Stimulated activated CD4-positive, alpha-beta T cell treated with anti-CD3 and anti-CD28 coated beads, Interleukin-2, amount 100 ng/mL, for 48 hours (primary cell): ENCODE measurements around the gene C14orf132.
"Not testable (repeated sequence)": the region's sequence is repeated elsewhere in the genome, so short reads cannot be mapped to it uniquely, and the experiment has no call there.

ENCODE experiments used
- DNase-seq, 2 donors: peaks; one replicate each; pipeline ENCODE4 v3.0.0-alpha.2; 2020

Gene C14orf132

DNA sequence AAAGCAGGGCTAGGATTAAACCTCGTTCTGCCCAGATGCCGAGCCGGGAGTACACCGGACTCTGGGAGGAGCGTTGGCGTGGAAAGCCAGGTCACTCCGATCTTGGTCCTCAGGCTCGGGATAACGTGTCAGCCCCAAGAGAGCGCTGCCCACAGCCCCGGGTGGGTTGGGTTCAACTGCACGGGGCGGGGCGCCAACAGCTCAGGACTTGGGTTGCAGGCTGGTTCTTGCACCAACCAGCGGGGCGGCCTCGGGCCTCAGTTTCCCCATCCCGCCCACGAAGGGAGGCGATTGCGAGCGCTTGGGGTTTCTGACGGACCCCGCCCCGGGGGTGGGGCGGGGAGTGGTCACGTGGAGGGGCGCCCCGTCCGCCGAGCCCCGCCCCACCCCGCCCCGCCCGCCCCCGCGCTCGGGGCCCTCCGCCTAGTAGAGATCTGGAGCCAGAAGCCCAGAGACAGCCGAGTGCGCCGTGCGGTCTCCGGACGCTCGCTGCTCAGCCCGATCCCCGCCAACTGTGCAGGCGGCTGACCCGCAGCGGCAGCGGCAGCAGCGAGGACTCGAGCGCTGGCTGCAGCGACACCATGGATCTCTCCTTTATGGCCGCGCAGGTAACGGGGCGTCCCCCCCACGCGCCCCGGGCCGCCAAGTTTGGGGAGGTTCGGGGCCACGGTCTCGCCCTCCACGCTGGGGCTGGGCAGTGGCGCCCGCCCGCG, at the start of gene C14orf132:
TSS of gene C14orf132 (plus strand) at position 443 of the 713 bp plus-strand sequence. CDS start at position 582, 139 bp downstream.
- DNase-seq = peak; percentile 52 to 53

DNA sequence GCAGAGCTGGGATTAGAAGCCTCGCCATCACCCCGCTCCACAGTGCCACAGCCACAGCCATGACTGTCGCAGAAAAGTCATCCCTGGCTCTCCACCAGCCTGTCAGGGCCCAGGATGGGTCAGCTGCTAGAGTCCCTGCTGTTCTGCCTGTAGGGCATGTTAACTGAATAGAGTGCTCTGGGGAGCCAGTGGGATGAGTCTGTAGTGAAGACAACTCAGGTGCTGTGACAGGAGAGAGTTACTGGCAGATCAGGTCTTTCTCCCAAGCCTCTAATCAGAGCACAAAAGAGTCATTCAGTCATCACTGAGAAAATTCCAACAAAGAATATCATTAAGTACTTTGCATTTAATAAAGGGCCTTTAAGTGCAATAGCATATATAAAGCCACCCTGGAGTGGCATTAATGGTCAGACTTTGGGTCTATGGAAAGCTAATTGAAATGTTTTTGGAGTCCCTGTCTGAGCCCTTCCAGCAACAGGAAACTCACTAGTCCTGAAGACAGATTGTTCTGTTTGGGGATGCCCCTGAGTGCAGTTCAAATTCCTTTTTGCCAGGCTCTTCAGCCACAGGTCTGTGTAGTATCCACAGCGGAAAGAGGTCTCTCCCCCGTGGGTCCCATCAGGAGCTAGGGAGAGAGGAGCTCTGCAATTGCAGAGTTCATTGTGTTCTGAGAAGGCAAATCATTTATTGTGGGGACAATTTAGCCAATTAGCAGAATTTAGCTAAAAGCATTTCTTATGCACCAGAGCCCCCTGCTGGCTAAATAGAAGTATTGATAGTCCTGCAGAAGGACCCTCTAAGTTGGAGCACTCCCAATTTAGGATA, 45.2 kb upstream of the C14orf132 start:
- DNase-seq = peak; percentile 16 to 20

DNA sequence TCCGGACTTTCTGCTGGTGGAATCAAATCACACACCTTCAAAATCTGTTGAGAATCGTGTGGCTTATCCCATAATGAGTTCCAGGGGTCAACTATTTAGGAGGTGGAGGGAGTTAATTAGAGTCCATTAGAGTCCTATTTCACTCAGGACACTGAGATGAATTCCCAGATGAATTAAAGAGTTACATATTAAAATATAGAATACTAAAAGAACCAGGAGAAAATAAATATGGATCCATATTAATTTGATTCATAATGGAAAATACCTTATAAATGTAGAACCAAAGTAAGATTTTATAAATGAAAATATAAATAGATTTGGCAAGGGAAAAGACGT, 44.6 kb upstream of the C14orf132 start:
- no peak for DNase-seq

DNA sequence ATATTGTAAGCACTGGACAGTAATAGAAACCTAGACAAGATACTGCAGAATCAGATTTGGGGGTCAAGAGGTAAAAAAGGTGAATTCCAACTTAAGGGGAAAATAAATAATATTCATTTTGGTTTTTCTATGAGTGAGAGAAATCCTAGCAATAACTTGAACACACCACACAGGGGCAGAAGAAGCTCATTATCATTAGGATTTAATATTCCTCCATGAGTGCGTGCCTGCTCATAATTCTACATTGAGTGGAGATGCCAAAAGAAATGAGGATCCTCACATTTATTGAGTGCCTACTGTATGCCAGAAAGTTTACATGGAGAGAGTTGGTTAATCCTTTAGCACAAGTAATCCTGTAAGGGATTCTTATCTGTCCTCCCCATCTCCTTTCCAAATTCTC, 40.5 kb upstream of the C14orf132 start:
- DNase-seq = no peak

DNA sequence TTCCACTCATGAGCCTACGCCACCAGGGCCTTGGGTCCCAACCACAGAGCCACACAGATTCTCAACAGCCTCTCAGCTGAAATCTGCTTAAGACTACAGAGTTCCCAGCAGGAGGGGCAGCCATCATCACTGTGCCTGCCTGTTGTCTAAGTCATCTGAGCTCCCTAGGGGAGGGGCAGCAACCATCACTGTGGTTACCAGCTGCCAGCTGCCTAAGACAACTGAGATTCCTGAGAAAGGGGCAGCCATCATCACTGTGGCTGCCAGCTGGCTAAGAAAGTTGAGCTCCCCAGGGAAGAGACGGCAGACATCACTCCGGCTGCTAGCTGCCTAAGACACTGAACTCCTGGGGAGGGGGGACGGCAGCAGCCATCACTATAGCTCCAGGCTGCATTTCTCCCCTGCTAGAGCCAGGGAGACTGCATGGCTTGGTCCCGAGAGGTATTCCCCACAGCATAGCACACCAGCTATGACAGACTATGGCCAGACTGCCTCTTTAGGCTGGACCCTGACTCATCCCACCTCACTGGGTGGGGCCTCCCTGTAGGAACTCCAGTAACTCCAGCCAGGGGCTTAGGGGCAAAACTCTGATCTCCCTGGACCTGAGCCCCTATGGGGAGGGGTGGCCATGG, 37.2 kb upstream of the C14orf132 start:
- DNase-seq = no peak

DNA sequence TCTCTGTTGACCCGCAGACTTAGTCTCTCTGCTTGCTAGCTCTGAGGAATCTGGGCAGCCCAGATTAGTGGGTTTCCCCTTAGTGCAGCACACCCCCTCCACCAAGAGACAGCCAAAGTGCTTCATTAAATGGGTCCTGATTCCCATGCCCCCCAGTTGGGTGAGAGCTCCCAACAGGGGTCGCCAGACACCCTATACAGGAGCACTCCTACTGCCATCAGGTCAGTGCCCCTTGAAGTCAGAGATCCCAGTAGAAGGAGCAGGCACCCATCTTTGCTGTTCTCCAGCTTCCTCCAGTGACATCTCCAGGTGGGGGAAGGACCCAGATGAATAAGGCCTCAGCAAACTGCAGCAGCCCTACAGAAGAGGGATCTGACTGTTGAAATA, 36.7 kb upstream of the C14orf132 start:
- no peak for DNase-seq

DNA sequence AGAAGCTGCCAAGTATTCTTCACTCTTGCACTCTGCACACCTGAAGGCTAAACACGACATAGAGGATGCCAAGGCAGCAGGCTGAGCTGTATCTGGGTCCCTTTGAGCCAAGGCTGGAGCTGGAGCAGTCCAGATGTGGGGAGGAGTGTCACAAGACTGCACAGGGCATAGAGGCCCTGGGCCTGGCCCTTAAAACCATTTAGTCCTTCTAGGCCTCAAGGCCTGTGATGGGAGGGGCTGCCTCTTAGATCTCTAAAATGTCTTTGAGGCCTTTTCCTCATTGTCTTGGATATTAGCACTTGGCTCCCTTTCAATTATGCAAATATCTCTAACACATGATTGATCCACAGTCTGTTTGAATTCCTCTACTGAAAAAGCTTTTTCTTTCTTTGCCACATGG, 28.0 kb upstream of the C14orf132 start:
- DNase-seq = no peak

DNA sequence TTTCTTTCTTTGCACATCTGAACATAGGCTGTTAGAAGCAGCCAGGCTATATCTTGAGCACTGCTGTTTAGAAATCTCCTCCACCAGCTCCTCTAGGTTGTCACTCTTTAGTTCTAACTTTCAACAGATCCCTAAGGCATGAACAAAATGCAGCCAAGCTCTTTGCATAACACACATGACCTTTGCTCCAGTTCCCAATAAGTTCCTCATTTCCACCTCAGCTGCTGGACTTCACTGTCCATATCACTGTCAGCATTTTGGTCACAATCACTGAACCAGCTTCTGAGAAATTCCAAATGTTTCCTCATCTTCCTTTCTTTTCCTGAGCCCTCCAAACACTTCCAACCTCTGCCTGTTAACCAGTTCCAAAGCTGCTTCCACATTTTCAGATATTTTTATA, 27.6 kb upstream of the C14orf132 start:
- no peak for DNase-seq

DNA sequence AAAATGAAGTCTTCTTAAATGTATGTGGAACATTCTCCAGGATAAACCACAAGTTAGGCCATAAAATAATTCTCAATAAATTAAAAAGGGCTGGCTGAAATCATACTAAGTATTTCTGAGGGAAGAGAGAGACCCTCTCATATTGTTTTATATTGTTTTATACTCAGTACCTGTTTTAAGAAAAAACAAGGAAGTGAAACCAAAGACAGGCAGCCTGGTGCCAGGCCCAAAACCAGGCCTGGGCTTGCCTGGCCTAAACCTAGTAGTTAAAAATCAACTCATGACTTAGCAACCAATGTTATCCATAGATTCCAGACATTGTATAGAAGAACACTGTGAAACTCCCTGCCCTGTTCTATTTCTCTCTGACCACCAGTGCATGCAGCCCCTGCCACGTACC, 26.4 kb upstream of the C14orf132 start:
- DNase-seq = not testable (repeated sequence)

DNA sequence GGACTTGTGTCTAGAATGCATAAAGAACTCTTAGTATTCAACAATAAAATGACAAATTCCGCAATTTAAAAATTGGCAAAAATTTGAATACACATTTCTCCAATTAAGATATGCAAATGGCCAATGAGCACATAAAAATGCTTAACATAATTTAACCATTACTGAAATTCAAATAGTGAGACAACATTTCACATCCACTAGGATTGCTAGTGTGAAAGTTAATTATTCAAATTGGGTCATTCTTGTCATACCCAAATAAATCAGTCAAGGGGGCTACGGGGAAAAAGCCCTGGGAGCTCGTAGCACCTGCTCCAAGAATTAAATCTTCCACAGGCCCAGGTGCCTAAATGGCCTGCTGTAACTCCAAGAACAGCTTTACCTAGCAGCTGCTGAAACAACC, 25.0 kb upstream of the C14orf132 start:
- DNase-seq = no peak

DNA sequence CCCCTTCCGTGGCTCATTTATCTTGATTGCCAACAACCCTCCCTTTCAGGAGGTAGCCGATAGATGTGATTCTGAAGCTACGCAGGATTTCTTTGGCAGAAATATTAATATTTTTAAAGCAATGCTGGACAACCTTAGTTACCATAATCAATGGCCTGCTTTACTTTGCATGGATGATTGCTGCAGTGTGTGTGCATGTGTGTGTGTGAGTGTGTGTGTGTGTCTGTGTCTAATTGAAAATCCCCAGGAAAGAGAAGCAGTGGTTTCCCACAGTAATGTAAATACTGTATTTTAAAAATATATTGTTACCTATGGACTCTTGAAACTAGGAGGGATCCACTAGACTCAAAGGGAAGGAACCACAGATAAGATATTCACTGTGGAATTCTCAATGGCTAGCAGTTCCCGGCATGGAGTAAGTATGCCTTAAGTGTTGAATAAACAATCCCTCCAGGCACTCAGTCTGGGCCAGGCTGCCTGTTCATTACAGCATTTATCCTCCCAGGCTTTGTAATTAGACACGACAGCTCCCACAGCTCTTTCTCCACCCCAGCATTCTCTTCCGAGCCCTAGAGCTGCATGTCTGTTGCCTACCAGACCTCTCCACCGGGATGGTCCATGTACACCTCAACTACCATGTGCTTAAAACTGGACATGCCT, 22.5 kb upstream of the C14orf132 start:
- DNase-seq = no peak

DNA sequence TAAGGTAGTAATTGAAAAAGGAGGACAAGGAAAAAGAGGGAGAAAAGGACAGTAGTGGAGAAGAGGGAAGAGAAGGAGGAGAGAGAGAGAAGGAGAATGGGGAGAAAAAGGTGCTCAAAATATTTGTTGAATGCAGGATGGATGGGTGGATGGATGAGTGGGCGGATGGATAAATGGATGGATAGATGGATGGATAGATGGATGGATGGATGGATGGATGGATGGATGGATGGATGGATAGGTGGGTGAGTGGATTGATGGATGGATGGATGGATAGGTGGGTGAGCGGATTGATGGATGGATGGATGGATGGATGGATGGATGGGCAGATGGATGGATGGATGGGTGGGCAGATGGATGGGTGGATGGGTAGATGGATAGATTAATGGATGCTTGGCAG, 21.3 kb upstream of the C14orf132 start:
- no peak for DNase-seq

DNA sequence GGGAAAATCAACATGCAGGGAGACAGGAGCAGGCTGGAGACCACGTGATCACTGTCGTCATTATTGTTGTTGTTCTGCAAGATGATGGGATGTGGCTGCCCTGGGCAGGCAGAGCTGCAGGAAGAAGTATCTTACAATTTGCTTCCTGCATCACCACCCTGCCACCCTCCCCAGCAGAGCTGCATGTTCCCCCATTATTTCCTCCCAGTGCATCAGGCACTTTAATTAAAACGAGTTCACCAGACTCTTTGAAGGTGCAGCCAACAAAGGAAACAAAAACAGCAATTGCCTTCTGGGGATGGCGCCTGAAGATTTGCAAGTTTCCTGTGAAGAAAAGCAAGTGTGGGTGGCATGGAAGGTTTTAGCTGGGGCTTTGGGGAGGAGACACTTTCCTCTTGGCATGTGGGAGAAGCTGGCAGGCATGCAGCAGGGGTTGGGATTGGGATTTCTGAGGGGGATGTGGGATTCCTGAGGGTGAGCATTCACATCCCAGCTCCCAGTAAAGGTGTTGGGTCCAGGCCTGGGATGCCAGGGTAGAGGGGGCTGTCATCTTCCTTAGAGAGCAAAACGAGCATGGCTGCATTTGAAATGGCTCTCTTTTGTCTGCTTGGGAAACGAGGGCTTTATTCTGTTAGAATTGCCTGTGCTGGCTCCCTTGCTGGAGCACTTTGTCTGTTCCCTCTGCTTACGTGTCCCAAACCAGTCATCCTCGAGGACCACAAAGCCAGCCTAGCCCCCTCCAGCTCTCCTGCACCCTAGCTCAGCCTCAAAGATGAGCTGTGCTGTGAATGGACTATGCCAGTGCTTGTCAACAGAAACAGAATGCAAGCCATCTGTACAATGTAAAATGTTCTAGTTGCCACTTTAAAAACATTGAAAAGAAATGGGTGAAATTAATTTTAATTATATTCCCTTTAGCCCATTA, 11.5 kb upstream of the C14orf132 start:
- no peak for DNase-seq

DNA sequence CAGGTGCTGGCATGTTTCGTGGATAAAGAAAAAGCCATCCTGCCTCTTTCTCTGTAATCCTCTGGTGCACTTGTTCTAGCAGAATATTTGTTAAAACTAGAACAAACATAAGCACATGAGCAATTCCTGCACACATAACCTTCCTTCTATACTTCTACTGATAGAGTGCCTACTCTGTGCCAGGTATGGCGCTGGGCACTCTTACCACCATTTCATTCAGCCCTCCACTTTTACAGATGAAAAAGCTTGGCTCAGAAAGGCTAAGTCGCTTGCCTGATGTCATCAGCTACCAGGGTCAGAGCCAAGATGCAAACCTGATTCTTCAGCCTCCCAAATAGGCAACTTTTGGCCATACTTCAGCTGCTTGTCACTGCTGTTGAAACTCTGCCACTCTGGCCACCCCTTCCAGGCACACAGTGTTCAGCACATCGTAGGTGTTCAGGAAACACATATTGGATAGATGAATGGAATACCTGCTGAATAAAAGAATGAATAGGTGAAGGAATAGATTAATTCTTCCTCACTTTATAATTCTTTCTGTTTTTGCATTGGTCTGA, 10.0 kb upstream of the C14orf132 start:
- no peak for DNase-seq

DNA sequence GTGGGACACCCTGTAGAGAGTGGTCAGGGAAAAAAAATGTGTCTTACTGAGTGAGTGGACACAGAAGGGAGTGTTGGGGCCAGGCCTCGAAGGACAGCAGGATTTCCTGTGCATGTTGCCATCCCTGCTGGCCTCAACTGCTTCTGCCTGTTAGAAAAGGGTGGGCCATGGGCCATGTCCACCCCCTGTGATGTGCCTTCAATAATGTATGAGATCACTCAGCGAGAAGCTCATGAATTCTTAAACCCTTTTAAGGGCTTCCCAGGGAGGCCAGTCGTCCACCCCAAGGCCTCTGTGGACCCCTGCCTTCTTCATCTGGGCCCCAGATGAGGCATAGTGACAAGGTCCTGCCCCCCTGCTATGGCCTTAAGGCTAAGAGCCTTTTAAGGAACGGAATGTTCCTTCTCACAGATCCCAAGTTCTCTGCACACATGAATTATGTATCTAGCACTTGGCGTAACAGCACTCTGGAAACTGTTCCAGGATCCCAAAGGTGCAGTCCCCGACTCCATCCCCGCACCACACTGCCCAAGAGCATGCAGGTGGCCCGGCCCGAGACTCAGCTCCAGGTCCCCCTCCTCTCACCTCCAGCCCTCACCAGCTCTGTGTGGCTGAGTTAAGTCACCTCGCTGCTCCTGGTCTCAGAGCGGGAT, 8.9 kb upstream of the C14orf132 start:
- DNase-seq = no peak

DNA sequence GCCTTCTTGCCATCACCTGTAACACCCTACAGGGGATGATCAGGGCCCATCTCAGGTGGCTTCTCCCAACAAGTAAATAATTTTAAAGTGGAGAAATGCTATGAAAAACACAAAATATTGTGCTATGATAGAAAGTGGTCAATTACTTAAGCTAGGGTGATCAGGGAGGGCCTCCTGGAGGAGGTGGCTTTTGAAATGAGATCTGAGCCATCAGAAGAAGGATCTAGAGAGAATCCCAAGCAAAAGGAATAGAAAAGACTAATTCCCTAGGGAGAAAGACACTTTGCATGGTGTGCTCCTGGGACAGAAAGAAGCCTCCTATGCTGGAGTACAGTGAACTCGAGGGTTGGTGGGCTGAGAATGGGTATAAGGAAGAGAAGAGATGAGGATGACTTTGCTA, 7.5 kb upstream of the C14orf132 start:
- no peak for DNase-seq

DNA sequence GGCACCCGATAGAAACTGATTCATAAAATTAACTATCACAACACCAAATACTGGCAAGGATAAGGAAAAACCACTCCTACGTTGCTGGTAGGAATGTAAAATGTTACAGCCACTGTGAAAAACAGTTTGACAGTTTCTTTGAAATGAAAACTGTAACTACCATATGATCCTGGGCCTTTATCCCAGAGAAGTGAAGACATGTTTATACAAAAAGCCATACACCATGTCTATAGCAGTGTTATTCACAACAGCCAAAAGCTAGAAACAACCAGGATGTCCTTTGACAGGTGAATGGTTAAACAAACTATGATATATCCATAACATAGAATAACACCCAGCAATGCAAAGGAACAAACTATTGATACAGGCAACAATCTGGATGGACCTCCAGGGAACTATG, 3.7 kb upstream of the C14orf132 start:
- DNase-seq = no peak

DNA sequence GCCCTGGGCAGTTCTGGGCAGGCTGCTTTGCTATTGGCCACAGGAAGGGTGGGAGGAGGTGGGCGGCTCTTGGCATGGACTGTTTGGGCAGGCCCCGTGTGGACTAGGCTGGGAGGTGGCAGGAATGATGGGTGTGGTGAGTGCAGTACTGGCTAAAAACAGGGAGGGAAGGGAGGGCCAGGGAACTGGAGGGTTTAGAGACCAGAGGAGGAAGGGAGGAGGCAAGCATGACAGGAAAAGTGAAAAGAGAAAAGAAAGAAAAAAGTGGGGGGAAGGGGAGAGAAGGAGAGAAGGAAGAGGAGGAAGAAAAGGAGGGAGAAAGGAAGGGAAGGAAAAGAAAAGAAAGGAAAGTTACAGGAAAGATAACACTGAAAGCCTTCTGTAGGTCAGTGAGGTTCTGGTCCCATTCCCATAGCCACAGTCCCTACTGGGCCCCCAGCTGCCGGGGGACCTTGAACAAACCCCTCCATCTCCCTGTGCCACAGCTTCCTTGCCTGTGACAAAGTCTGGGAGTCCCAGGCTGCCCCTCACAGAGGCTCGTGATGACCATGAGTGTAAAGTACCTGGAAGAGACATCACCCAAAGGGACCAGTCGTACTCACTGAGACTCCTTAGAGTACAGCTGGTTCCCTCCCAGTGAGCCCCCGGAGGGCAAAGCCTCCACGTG, 1.1 kb upstream of the C14orf132 start:
- DNase-seq = no peak

DNA sequence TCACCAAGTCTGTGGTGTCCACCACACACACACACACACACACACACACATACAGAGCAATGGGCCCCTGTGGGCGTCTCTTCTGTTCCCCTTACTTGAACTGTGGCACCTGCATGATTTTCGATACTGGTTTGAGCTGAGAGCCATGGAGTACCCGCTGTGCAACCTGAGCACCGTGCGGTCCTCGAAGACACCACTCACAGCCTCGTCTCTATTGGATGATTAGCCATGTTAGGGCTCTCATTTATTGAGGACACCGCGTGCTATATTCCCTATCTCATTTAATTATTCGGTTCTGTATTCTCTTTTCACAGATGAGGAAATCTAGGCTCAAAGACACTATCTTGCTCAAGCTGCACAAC, 623 bp upstream of the C14orf132 start:
- no peak for DNase-seq

DNA sequence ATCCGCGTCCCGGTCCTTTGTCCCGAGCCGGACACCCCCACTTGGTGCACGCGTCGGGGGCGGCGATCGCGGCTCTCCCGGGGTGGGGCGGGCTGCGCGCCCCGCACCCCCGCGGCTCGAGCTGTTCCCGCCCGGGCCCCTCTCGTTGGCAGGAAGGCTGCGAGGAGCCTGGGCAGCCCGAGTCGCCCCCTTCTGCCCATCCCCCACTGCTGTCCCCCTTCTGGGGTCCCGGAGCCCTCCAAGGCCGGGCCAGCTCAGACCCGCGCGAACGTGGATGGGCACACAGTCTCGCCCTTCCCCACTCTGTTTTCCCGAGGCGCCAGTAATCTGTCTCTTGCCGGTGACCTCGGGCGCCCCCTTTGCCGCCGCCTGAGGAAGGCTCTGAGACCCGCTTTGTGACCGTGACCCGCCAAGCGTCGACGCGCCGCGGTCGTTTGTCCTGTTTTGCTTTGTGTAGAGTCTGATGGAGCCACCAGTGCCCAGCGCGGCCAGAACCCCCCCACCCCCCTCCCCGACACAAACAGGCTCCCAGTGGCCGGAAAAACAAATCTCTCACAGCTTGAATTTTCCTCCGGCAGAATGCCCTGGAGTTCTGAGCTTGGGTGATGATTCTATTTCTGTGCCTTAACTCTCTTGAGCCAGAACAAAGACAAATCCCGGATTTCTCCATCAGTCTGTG, 610 bp downstream of the C14orf132 start:
- DNase-seq = peak in 1 of 2 donors; percentile 7
